GM12878 (cell line): ENCODE results near the gene PPP5C.
"Not testable (repeated sequence)": the region's sequence is repeated elsewhere in the genome, so short reads cannot be mapped to it uniquely, and the experiment has no call there.

Experiments
- HDAC6 ChIP-seq: fragments of 200-600 bp; sonication (generic); IDR thresholded peaks from one replicate; pipeline ENCODE4 v1.8.0; 2017; ENCODE audit warnings: antibody characterized with exemption; ENCODE audit not compliant: unreplicated experiment
- NFYB ChIP-seq: IDR thresholded peaks from 2 replicates; pipeline ENCODE4 v1.6.1; 2011; ENCODE audit warnings: low read depth, mild to moderate bottlenecking, low read length, improper control_type of control experiment, moderate library complexity; ENCODE audit not compliant: insufficient read depth
- POLR2A ChIP-seq: IDR thresholded peaks from 2 replicates; pipeline ENCODE4 v1.6.1; 2011; ENCODE audit warnings: low read depth, mild to moderate bottlenecking, low read length
- RELA ChIP-seq: fragments of 450-650 bp; IDR thresholded peaks from 2 replicates; pipeline ENCODE4 v1.8.0; 2014; ENCODE audit warnings: borderline replicate concordance; ENCODE audit not compliant: partially characterized antibody
- SMC3 ChIP-seq: IDR thresholded peaks from 2 replicates; pipeline ENCODE4 v1.6.1; 2011; ENCODE audit warnings: low read length, improper control_type of control experiment, borderline replicate concordance
- ZNF274 ChIP-seq: IDR thresholded peaks from one replicate; pipeline ENCODE4 v1.8.0; 2011; ENCODE audit not compliant: insufficient read length, insufficient read depth
- ZZZ3 ChIP-seq: IDR thresholded peaks from 2 replicates; pipeline ENCODE4 v1.6.1; 2011; ENCODE audit warnings: low read depth; ENCODE audit not compliant: control insufficient read depth, insufficient read length

DNA sequence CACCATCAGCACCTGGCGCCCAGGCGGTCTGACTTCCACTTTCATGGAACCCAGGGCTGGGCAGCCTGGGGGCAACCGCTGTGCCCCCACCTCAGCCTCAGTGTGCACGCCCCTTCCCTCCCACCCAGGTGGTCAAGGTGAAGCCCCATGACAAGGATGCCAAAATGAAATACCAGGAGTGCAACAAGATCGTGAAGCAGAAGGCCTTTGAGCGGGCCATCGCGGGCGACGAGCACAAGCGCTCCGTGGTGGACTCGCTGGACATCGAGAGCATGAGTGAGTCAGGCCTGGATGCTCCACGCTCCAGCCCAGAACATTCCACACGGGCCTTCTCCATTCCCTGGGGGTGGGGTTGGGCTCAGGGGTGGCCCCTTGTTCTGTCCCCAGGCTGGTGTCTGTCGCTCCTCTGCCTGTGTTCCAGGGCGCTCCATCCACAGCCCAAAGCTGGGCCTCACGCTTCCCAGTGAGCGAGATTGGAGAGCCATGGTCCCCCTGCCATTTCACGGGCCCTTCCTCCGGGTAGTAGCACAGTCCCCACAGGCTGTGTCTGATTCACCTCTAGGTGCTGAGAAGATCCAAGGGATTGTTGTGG is 28.7 kb downstream of the PPP5C start:
- not testable (repeated sequence) for TF ChIP-seq SMC3, ZZZ3, POLR2A, ZNF274, HDAC6, NFYB, RELA
